Liver (tissue), 9 donors: Measurements from ENCODE around the gene IFIH1. TPM values are rescaled to one million over a fixed set of nuclear protein-coding genes. Genes with fewer than 3 reads are reported as not detected.

Experiments used
- DNase-seq: peaks from one replicate; pipeline ENCODE4 v3.0.0-alpha.2; 2017; ENCODE audit warnings: low spot score
- H3K27ac ChIP-seq, 2 donors: one replicate each; pipeline ENCODE4 v1.7.0; 2013; ENCODE audit warnings: inconsistent platforms in 2 of 2, low read length in 2 of 2, control low read depth in 1 of 2, low read depth in 1 of 2, mild to moderate bottlenecking in 1 of 2
- H3K27me3 ChIP-seq, 4 donors: one replicate each; pipeline versions ENCODE4 v1.6.1 to v1.7.0; 2013; ENCODE audit warnings: low read length in 3 of 4, inconsistent platforms in 1 of 4, mild to moderate bottlenecking in 1 of 4, moderate library complexity in 1 of 4; ENCODE audit not compliant: control insufficient read depth in 4 of 4, insufficient read depth in 4 of 4
- H3K36me3 ChIP-seq, 4 donors: one replicate each; pipeline versions ENCODE4 v1.6.1 to v1.7.0; 2013; ENCODE audit warnings: low read length in 3 of 4, mild to moderate bottlenecking in 3 of 4, low read depth in 1 of 4, moderate library complexity in 1 of 4; ENCODE audit not compliant: control insufficient read depth in 4 of 4, insufficient read depth in 3 of 4
- H3K4me1 ChIP-seq, 4 donors: one replicate each; pipeline versions ENCODE4 v1.6.1 to v1.7.0; 2013; ENCODE audit warnings: low read length in 3 of 4, mild to moderate bottlenecking in 3 of 4, moderate library complexity in 1 of 4; ENCODE audit not compliant: control insufficient read depth in 4 of 4, insufficient read depth in 4 of 4
- H3K4me3 ChIP-seq, 3 donors: one replicate each; pipeline versions ENCODE4 v1.6.1 to v1.7.0; 2013; ENCODE audit warnings: low read length in 3 of 3, control low read depth in 1 of 3, low read depth in 1 of 3, mild to moderate bottlenecking in 1 of 3
- H3K9ac ChIP-seq, 2 donors: one replicate each; pipeline ENCODE4 v1.7.0; 2013; ENCODE audit warnings: low read length in 2 of 2, mild to moderate bottlenecking in 2 of 2, moderate library complexity in 2 of 2, control low read depth in 1 of 2, low read depth in 1 of 2
- H3K9me3 ChIP-seq, 4 donors: one replicate each; pipeline versions ENCODE4 v1.6.1 to v1.7.0; 2013; ENCODE audit warnings: low read length in 3 of 4; ENCODE audit not compliant: control insufficient read depth in 4 of 4
- EGR1 ChIP-seq, 2 donors: IDR thresholded peaks; 2 replicates each; pipeline ENCODE4 v1.6.1; 2016 to 2018; ENCODE audit warnings: antibody characterized with exemption in 2 of 2, low read depth in 2 of 2
- FOXA1 ChIP-seq: IDR thresholded peaks from 2 replicates; pipeline ENCODE4 v1.6.1; 2016; ENCODE audit warnings: antibody characterized with exemption
- FOXA2 ChIP-seq: IDR thresholded peaks from 2 replicates; pipeline ENCODE4 v1.6.1; 2016; ENCODE audit warnings: antibody characterized with exemption
- GABPA ChIP-seq, 2 donors: IDR thresholded peaks in 1 of 2; conservative IDR thresholded peaks in 1 of 2; 2 replicates each; pipeline ENCODE4 v1.6.1; 2016; ENCODE audit warnings: antibody characterized with exemption in 2 of 2, mild to moderate bottlenecking in 1 of 2, moderate library complexity in 1 of 2
- HNF4A ChIP-seq, 2 donors: conservative IDR thresholded peaks; 2 replicates each; pipeline ENCODE4 v1.6.1; 2016; ENCODE audit warnings: antibody characterized with exemption in 2 of 2, mild to moderate bottlenecking in 2 of 2
- JUND ChIP-seq, 2 donors: IDR thresholded peaks; 2 replicates each; pipeline ENCODE4 v1.6.1; 2016; ENCODE audit warnings: antibody characterized with exemption in 2 of 2
- NR2F2 ChIP-seq: IDR thresholded peaks from 2 replicates; pipeline ENCODE4 v1.6.1; 2016; ENCODE audit warnings: antibody characterized with exemption
- RAD21 ChIP-seq, 2 donors: IDR thresholded peaks; 2 replicates each; pipeline ENCODE4 v1.6.1; 2016; ENCODE audit warnings: antibody characterized with exemption in 2 of 2, mild to moderate bottlenecking in 2 of 2
- RXRA ChIP-seq, 2 donors: IDR thresholded peaks; 2 replicates each; pipeline ENCODE4 v1.6.1; 2017 to 2018; ENCODE audit warnings: antibody characterized with exemption in 2 of 2, mild to moderate bottlenecking in 1 of 2
- SP1 ChIP-seq: IDR thresholded peaks from 2 replicates; pipeline ENCODE4 v1.6.1; 2018; ENCODE audit warnings: antibody characterized with exemption, mild to moderate bottlenecking
- WGBS: extraction: QIAGEN DNeasy Blood & Tissue Kit; methylation state at CpG from one replicate; pipeline ENCODE4 v1.1.7; 2013; 5-methylcytosine and 5-hydroxymethylcytosine counted together
- polyA plus RNA-seq, 2 donors: library from polyadenylated mRNA; stranded (reverse) in 1 of 2; unstranded in 1 of 2; fragments of 200-250 nt in 1 of 2; fragments of >200 nt in 1 of 2; fragmentation: Nextera tagmentation in 1 of 2; extraction: Ambion mirVana in 1 of 2; gene quantifications; one replicate each; pipeline versions ENCODE4 v1.2.1 to v1.2.3, GENCODE V29; 2013 to 2015
- total RNA-seq, 2 donors: library from RNA; depleted of rRNA; stranded (reverse); fragments of >200 nt; gene quantifications; one replicate each; pipeline ENCODE4 v1.2.3, GENCODE V29; 2014
- TF ChIP-seq, protein P1 (sequence below): IDR thresholded peaks from 2 replicates; pipeline ENCODE4 v1.6.1; 2016; ENCODE audit warnings: antibody characterized with exemption
- TF ChIP-seq, protein P2 (sequence below): IDR thresholded peaks from 2 replicates; pipeline ENCODE4 v1.6.1; 2016; ENCODE audit warnings: antibody characterized with exemption
- TF ChIP-seq, protein P3 (sequence below): IDR thresholded peaks from 2 replicates; pipeline ENCODE4 v1.6.1; 2016; ENCODE audit warnings: antibody characterized with exemption
- TF ChIP-seq, protein P4 (sequence below): fragments of 150-350 bp; IDR thresholded peaks from 2 replicates; pipeline ENCODE4 v1.5.1; 2017; ENCODE audit warnings: improper control_type of control experiment, low read depth, low read length; ENCODE audit not compliant: missing input control
- TF ChIP-seq, protein P5 (sequence below): IDR thresholded peaks from 2 replicates; pipeline ENCODE4 v1.6.1; 2016; ENCODE audit warnings: antibody characterized with exemption, mild to moderate bottlenecking
- donor health status: healthy.
- donor health status: healthy.
- donor health status: healthy.
- donor health status: healthy.
- donor health status: healthy.

Gene IFIH1
- total and polyA plus RNA-seq, 4 donors: 5.5 to 13.2 (median 7.9) TPM

DNA sequence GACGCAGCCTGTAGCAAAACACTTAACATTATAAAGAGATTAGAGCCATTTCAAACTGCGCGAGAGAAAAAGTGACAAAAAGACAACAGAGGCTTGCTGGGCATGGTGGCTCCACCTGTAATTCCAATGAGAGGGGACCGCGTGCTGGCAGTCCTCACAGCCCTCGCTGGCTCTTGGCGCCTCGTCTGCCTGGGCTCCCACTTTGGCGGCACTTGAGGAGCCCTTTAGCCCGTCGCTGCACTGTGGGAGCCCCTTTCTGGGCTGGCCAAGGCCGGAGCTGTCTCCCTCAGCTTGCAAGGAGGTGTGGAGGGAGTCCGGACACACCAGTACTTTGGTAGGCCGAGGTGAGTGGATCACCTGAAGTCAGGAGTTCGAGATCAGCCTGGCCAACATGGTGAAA is 9.3 kb upstream of the IFIH1 start:
- Histone ChIP-seq H3K36me3 (no peaks in the 10 kb centered on the region), H3K27me3 (no peaks in the 10 kb centered on the region), H3K9ac (no peak overlapping the region), H3K9me3 (no peaks in the 10 kb centered on the region), H3K4me3 (no peak overlapping the region), H3K27ac (no peak overlapping the region), H3K4me1 (no peaks in the 10 kb centered on the region)
- WGBS: 97% methylated on average over 15 of the region's 15 CpGs
- no peak for TF ChIP-seq NR2F2
- TF ChIP-seq, protein P1, sequence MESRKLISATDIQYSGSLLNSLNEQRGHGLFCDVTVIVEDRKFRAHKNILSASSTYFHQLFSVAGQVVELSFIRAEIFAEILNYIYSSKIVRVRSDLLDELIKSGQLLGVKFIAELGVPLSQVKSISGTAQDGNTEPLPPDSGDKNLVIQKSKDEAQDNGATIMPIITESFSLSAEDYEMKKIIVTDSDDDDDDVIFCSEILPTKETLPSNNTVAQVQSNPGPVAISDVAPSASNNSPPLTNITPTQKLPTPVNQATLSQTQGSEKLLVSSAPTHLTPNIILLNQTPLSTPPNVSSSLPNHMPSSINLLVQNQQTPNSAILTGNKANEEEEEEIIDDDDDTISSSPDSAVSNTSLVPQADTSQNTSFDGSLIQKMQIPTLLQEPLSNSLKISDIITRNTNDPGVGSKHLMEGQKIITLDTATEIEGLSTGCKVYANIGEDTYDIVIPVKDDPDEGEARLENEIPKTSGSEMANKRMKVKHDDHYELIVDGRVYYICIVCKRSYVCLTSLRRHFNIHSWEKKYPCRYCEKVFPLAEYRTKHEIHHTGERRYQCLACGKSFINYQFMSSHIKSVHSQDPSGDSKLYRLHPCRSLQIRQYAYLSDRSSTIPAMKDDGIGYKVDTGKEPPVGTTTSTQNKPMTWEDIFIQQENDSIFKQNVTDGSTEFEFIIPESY: no peak
- TF ChIP-seq GABPA (IDR thresholded peaks at IDR 0.05 in 1 of 2, conservative IDR thresholded peaks at IDR 0.05 in 1 of 2): no peak
- TF ChIP-seq, protein P2, sequence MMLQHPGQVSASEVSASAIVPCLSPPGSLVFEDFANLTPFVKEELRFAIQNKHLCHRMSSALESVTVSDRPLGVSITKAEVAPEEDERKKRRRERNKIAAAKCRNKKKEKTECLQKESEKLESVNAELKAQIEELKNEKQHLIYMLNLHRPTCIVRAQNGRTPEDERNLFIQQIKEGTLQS: no peak
- TF ChIP-seq SP1: no peak
- TF ChIP-seq RXRA (IDR thresholded peaks at IDR 0.05): no peak
- TF ChIP-seq JUND (IDR thresholded peaks at IDR 0.05): no peak
- TF ChIP-seq, protein P3, sequence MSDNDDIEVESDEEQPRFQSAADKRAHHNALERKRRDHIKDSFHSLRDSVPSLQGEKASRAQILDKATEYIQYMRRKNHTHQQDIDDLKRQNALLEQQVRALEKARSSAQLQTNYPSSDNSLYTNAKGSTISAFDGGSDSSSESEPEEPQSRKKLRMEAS: no peak
- TF ChIP-seq, protein P4, sequence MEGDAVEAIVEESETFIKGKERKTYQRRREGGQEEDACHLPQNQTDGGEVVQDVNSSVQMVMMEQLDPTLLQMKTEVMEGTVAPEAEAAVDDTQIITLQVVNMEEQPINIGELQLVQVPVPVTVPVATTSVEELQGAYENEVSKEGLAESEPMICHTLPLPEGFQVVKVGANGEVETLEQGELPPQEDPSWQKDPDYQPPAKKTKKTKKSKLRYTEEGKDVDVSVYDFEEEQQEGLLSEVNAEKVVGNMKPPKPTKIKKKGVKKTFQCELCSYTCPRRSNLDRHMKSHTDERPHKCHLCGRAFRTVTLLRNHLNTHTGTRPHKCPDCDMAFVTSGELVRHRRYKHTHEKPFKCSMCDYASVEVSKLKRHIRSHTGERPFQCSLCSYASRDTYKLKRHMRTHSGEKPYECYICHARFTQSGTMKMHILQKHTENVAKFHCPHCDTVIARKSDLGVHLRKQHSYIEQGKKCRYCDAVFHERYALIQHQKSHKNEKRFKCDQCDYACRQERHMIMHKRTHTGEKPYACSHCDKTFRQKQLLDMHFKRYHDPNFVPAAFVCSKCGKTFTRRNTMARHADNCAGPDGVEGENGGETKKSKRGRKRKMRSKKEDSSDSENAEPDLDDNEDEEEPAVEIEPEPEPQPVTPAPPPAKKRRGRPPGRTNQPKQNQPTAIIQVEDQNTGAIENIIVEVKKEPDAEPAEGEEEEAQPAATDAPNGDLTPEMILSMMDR: no peak
- TF ChIP-seq HNF4A (conservative IDR thresholded peaks at IDR 0.05): no peak
- TF ChIP-seq, protein P5, sequence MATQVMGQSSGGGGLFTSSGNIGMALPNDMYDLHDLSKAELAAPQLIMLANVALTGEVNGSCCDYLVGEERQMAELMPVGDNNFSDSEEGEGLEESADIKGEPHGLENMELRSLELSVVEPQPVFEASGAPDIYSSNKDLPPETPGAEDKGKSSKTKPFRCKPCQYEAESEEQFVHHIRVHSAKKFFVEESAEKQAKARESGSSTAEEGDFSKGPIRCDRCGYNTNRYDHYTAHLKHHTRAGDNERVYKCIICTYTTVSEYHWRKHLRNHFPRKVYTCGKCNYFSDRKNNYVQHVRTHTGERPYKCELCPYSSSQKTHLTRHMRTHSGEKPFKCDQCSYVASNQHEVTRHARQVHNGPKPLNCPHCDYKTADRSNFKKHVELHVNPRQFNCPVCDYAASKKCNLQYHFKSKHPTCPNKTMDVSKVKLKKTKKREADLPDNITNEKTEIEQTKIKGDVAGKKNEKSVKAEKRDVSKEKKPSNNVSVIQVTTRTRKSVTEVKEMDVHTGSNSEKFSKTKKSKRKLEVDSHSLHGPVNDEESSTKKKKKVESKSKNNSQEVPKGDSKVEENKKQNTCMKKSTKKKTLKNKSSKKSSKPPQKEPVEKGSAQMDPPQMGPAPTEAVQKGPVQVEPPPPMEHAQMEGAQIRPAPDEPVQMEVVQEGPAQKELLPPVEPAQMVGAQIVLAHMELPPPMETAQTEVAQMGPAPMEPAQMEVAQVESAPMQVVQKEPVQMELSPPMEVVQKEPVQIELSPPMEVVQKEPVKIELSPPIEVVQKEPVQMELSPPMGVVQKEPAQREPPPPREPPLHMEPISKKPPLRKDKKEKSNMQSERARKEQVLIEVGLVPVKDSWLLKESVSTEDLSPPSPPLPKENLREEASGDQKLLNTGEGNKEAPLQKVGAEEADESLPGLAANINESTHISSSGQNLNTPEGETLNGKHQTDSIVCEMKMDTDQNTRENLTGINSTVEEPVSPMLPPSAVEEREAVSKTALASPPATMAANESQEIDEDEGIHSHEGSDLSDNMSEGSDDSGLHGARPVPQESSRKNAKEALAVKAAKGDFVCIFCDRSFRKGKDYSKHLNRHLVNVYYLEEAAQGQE: no peak
- TF ChIP-seq FOXA2: no peak
- TF ChIP-seq RAD21 (IDR thresholded peaks at IDR 0.05): no peak
- no peak for DNase-seq

DNA sequence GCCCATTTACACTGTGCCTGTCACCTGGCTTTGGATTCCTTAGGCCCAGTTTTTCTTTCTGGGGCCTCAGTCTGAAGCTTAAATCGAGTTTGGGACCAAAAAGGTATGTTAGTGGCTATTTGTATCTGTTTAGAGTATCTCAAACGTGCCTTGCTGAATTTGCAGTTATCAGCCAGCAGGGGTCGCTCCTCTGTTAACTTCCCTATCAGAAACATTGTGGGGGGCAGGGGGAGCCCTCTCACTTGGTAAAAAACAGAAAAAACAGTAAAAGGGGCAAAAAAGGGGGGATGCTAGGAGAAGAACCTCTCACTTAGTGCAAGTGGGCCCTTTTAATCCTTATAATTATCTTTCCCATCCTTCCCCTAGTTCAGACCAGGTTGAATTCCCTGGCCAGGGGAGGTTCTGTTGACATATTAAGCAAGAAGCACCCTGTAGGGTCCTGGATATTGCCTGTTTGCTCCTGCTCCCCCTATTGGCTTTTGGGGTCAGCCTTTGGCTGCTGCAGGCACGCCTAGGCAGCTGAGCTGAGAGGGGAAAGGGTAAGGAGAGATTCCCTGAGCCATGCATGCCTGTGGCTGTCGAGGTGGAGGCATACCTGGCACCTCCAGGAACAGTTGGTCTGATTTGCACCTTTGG is 8.8 kb upstream of the IFIH1 start:
- Histone ChIP-seq H3K4me1 (no peaks in the 10 kb centered on the region), H3K36me3 (no peaks in the 10 kb centered on the region), H3K4me3 (no peak overlapping the region), H3K9ac (no peak overlapping the region), H3K9me3 (no peaks in the 10 kb centered on the region), H3K27me3 (no peaks in the 10 kb centered on the region), H3K27ac (no peak overlapping the region)
- DNase-seq: no peak
- peak; percentile 27 to 63 for TF ChIP-seq RAD21 (IDR thresholded peaks at IDR 0.05)
- TF ChIP-seq, protein P4: peak; percentile 38
- no peak for TF ChIP-seq EGR1 (IDR thresholded peaks at IDR 0.05; ENCODE audit: low read depth in 2 of 2)
- no peak for TF ChIP-seq FOXA1
- 62% methylated on average over 5 of the region's 5 CpGs for WGBS
